HepG2 (cell line): ENCODE data around the gene AKT2. TPM values are rescaled to one million over a fixed set of nuclear protein-coding genes. Genes with fewer than 3 reads are reported as not detected.

Experiments
- DDIT3 ChIP-seq: sonication (generic); formaldehyde crosslinking; IDR thresholded peaks from 2 replicates; pipeline ENCODE4 v1.4.0; 2020; ENCODE audit warnings: mild to moderate bottlenecking, missing genetic modification reagents
- EZH2 ChIP-seq: conservative IDR thresholded peaks from 2 replicates; pipeline ENCODE4 v1.6.1; 2012; ENCODE audit warnings: mild to moderate bottlenecking, low read depth, low read length, moderate library complexity
- PLRG1 ChIP-seq: fragments of 450-650 bp; conservative IDR thresholded peaks from 2 replicates; pipeline ENCODE4 v1.6.1; 2016
- TEAD3 ChIP-seq: optimal IDR thresholded peaks from 2 replicates; pipeline ENCODE3; 2016; ENCODE audit warnings: borderline replicate concordance
- THAP8 ChIP-seq: sonication (generic); formaldehyde crosslinking; IDR thresholded peaks from 2 replicates; pipeline ENCODE4 v1.5.1; 2020; ENCODE audit warnings: missing genetic modification reagents, mild to moderate bottlenecking, borderline replicate concordance
- TSC22D2 ChIP-seq: sonication (generic); formaldehyde crosslinking; IDR thresholded peaks from 2 replicates; pipeline ENCODE4 v1.5.1; 2020; ENCODE audit warnings: missing genetic modification reagents, mild to moderate bottlenecking, borderline replicate concordance
- ZBTB33 ChIP-seq: sonication (generic); formaldehyde crosslinking; IDR thresholded peaks from 2 replicates; pipeline ENCODE4 v1.4.0; 2020; ENCODE audit warnings: missing genetic modification reagents
- ZHX1 ChIP-seq: sonication (generic); formaldehyde crosslinking; IDR thresholded peaks from 2 replicates; pipeline ENCODE4 v1.8.1; 2022; ENCODE audit warnings: low read depth, mild to moderate bottlenecking, missing genetic modification reagents
- ZNF234 ChIP-seq: sonication (generic); formaldehyde crosslinking; conservative IDR thresholded peaks from 2 replicates; pipeline ENCODE4 v1.5.1; 2020; ENCODE audit warnings: mild to moderate bottlenecking, missing genetic modification reagents
- ZNF235 ChIP-seq: sonication (generic); formaldehyde crosslinking; IDR thresholded peaks from 2 replicates; pipeline ENCODE4 v1.8.1; 2023; ENCODE audit warnings: mild to moderate bottlenecking, missing genetic modification reagents, borderline replicate concordance
- ZNF274 ChIP-seq: sonication (generic); formaldehyde crosslinking; IDR thresholded peaks from 2 replicates; pipeline ENCODE4 v1.5.1; 2020; ENCODE audit warnings: mild to moderate bottlenecking, missing genetic modification reagents
- ZNF414 ChIP-seq: sonication (generic); formaldehyde crosslinking; IDR thresholded peaks from 2 replicates; pipeline ENCODE4 v1.5.0; 2020; ENCODE audit warnings: missing genetic modification reagents
- ZNF558 ChIP-seq: sonication (generic); formaldehyde crosslinking; IDR thresholded peaks from 2 replicates; pipeline ENCODE4 v1.9.0; 2022; ENCODE audit warnings: mild to moderate bottlenecking, missing genetic modification reagents, borderline replicate concordance
- ZNF577 ChIP-seq: sonication (generic); formaldehyde crosslinking; IDR thresholded peaks from 2 replicates; pipeline ENCODE4 v1.4.0; 2020; ENCODE audit warnings: mild to moderate bottlenecking, low read depth, missing genetic modification reagents, borderline replicate concordance
- ZNF781 ChIP-seq: sonication (generic); formaldehyde crosslinking; IDR thresholded peaks from 2 replicates; pipeline ENCODE4 v1.5.1; 2020; ENCODE audit warnings: borderline replicate concordance, mild to moderate bottlenecking, missing genetic modification reagents; ENCODE audit errors: not compliant biosample characterization
- ZSCAN29 ChIP-seq: sonication (generic); formaldehyde crosslinking; conservative IDR thresholded peaks from 2 replicates; pipeline ENCODE4 v1.4.0; 2020; ENCODE audit warnings: mild to moderate bottlenecking, missing genetic modification reagents
- ZSCAN30 ChIP-seq: sonication (generic); formaldehyde crosslinking; IDR thresholded peaks from 2 replicates; pipeline ENCODE4 v1.5.0; 2020; ENCODE audit warnings: mild to moderate bottlenecking, missing genetic modification reagents
- polyA plus RNA-seq, 8 experiments: library from polyadenylated mRNA; depleted of rRNA in 3 of 8; stranded (reverse) in 7 of 8; unstranded in 1 of 8; fragments of >200 nt; fragmentation: Illumina TruSeq in 4 of 8; extraction: Trizol in 4 of 8; gene quantifications; 2 replicates each; pipeline versions ENCODE4 v1.2.1 to v1.2.3, GENCODE V29; 2011 to 2016; ENCODE audit warnings: low read depth in 4 of 8, missing spikeins in 1 of 8, mixed read lengths in 1 of 8; ENCODE audit not compliant: insufficient read depth in 1 of 8
- total RNA-seq, 5 experiments: library from RNA; depleted of rRNA; stranded (reverse); fragments of >200 nt; fragmentation: Illumina TruSeq; extraction: Trizol; gene quantifications; 2 replicates each; pipeline ENCODE4 v1.2.3, GENCODE V29; 2016; ENCODE audit warnings: low read depth in 1 of 5

AKT2 gene
- total and polyA plus RNA-seq, 2 of the 13 experiments (the other 11 are each of a cell fraction or from before 2014, with no cell fraction given), result 82.1 to 173 TPM

- TF ChIP-seq ZHX1 (CRISPR knock-in tag), result no peak
- no peak; the same call in 1 of the 2 replicates for TF ChIP-seq TSC22D2 (CRISPR knock-in tag)
- no peak for TF ChIP-seq ZSCAN30 (CRISPR knock-in tag)
- no peak for TF ChIP-seq ZNF558 (CRISPR knock-in tag)
- no peak for TF ChIP-seq ZBTB33 (CRISPR knock-in tag)
- TF ChIP-seq ZNF235 (CRISPR knock-in tag), result no peak; the same call in none of the 2 replicates
- no peak for TF ChIP-seq ZNF781
- TF ChIP-seq TEAD3 (CRISPR knock-in tag), result no peak
- peak; percentile 70; the same call in 1 of the 2 replicates for TF ChIP-seq ZNF414 (CRISPR knock-in tag)
- TF ChIP-seq EZH2, result no peak
- TF ChIP-seq DDIT3 (CRISPR knock-in tag), result no peak; the same call in 1 of the 2 replicates
- TF ChIP-seq ZNF234, result no peak
- no peak for TF ChIP-seq ZSCAN29 (CRISPR knock-in tag)
- no peak for TF ChIP-seq ZNF577 (CRISPR knock-in tag)
- TF ChIP-seq PLRG1, result no peak
- TF ChIP-seq ZNF274, result peak; percentile 85; the same call in 1 of the 2 replicates
- TF ChIP-seq THAP8 (CRISPR knock-in tag), result no peak
These were observed 94.0 kb downstream of the AKT2 start, which contains the start of gene MAP3K10 (continued) for GRCh38 chr19:40190891-40191835.
